ENCODE measurements around the gene CLSTN3. TPM values are rescaled to one million over a fixed set of nuclear protein-coding genes. Genes with fewer than 3 reads are reported as not detected.

Gene CLSTN3
- total and polyA plus RNA-seq, 9 donors = 28.9 to 142 (median 59.2) TPM

GRCh38 chr12:7160183-7160582, 30.0 kb downstream of the CLSTN3 start:
- TF ChIP-seq POLR2A (IDR thresholded peaks at IDR 0.05) = no peak
- TF ChIP-seq EP300 (IDR thresholded peaks at IDR 0.05) = no peak
- no peak for TF ChIP-seq CTCF (IDR thresholded peaks at IDR 0.05)
- H3K9me3 ChIP-seq = no peaks in the 10 kb centered on the region
- no peak overlapping the region for H3K27ac ChIP-seq
- H3K4me1 ChIP-seq (ENCODE audit: insufficient read depth) = no peaks in the 10 kb centered on the region
- H3K4me3 ChIP-seq = no peak overlapping the region
- no peak for DNase-seq
- WGBS, 3 donors = 72 to 73% (median 73%) methylated on average over 7 of the region's 7 CpGs
- intact Hi-C loops (cut with DNase I) = no loop called here
- no peaks in the 10 kb centered on the region for H3K27me3 ChIP-seq
- no peaks in the 10 kb centered on the region for H3K36me3 ChIP-seq

GRCh38 chr12:7161327-7161726, 31.2 kb downstream of the CLSTN3 start:
- no peak for TF ChIP-seq EP300 (IDR thresholded peaks at IDR 0.05)
- no peak for TF ChIP-seq CTCF (IDR thresholded peaks at IDR 0.05)
- TF ChIP-seq POLR2A (IDR thresholded peaks at IDR 0.05) = no peak
- intact Hi-C loops (cut with DNase I) = no loop called here
- Histone ChIP-seq H3K27me3 (no peaks in the 10 kb centered on the region), H3K4me3 (no peak overlapping the region), H3K36me3 (no peaks in the 10 kb centered on the region), H3K9me3 (no peaks in the 10 kb centered on the region), H3K27ac (no peak overlapping the region), H3K4me1 (ENCODE audit: insufficient read depth) (no peaks in the 10 kb centered on the region)
- DNase-seq = no peak
- 74 to 88% (median 74%) methylated on average over 4 of the region's 4 CpGs for WGBS, 3 donors

- intact Hi-C loops (cut with DNase I) = no loop called here
- H3K4me1 ChIP-seq (ENCODE audit: insufficient read depth) = no peaks in the 10 kb centered on the region
- H3K36me3 ChIP-seq = no peaks in the 10 kb centered on the region
- H3K4me3 ChIP-seq = no peak overlapping the region
- no peak overlapping the region for H3K27ac ChIP-seq
- TF ChIP-seq CTCF (IDR thresholded peaks at IDR 0.05) = no peak
- no peak for TF ChIP-seq EP300 (IDR thresholded peaks at IDR 0.05)
- TF ChIP-seq POLR2A (IDR thresholded peaks at IDR 0.05) = no peak
- no peaks in the 10 kb centered on the region for H3K9me3 ChIP-seq
- WGBS, 3 donors = 79 to 91% (median 91%) methylated on average over 5 of the region's 5 CpGs
- no peak for DNase-seq
- no peaks in the 10 kb centered on the region for H3K27me3 ChIP-seq
These were observed 31.6 kb downstream of the CLSTN3 start for GRCh38 chr12:7161811-7162210.

GRCh38 chr12:7162691-7163114, 32.5 kb downstream of the CLSTN3 start:
- H3K36me3 ChIP-seq = no peaks in the 10 kb centered on the region
- no peak overlapping the region for H3K4me3 ChIP-seq
- DNase-seq = peak in 1 of 5 donors; percentile 24
- H3K27me3 ChIP-seq = no peaks in the 10 kb centered on the region
- 4 to 8% (median 5%) methylated on average over 19 of the region's 19 CpGs for WGBS, 3 donors
- intact Hi-C loops (cut with DNase I) = no loop called here
- H3K27ac ChIP-seq = no peak overlapping the region
- no peaks in the 10 kb centered on the region for H3K4me1 ChIP-seq (ENCODE audit: insufficient read depth)
- no peaks in the 10 kb centered on the region for H3K9me3 ChIP-seq
- TF ChIP-seq CTCF (IDR thresholded peaks at IDR 0.05) (peak in 1 of 3 donors; percentile 25), EP300 (IDR thresholded peaks at IDR 0.05) (no peak), POLR2A (IDR thresholded peaks at IDR 0.05) (no peak)

GRCh38 chr12:7169951-7170350, 39.8 kb downstream of the CLSTN3 start:
- H3K4me3 ChIP-seq = no peak overlapping the region
- intact Hi-C loops (cut with DNase I) = no loop called here
- H3K36me3 ChIP-seq = no peaks in the 10 kb centered on the region
- no peak for TF ChIP-seq POLR2A (IDR thresholded peaks at IDR 0.05)
- no peak for TF ChIP-seq CTCF (IDR thresholded peaks at IDR 0.05)
- no peak for TF ChIP-seq EP300 (IDR thresholded peaks at IDR 0.05)
- no peak for DNase-seq
- H3K9me3 ChIP-seq = no peaks in the 10 kb centered on the region
- H3K4me1 ChIP-seq (ENCODE audit: insufficient read depth) = no peaks in the 10 kb centered on the region
- H3K27me3 ChIP-seq = no peaks in the 10 kb centered on the region
- no peak overlapping the region for H3K27ac ChIP-seq

All from ovary (tissue), 9 donors.